HL-60 (cell line): ENCODE data around the gene FAM24B.

Experiments
- DNase-seq, 2 experiments: peaks; one replicate each; pipeline ENCODE4 v3.0.0-alpha.2; 2010 to 2020; ENCODE audit warnings: low read depth in 1 of 2, low spot score in 1 of 2
- H3K27ac ChIP-seq: fragments of 250-450 bp; sonication (Bioruptor Pico); replicated peaks from 2 replicates; pipeline ENCODE4 v1.5.1; 2020; ENCODE audit warnings: mild to moderate bottlenecking, moderate library complexity
- H3K27me3 ChIP-seq: fragments of 250-450 bp; sonication (Bioruptor Pico); 2 replicates; pipeline ENCODE4 v1.5.1; 2021; ENCODE audit warnings: mild to moderate bottlenecking, moderate library complexity; ENCODE audit not compliant: insufficient read depth, poor library complexity, severe bottlenecking
- H3K4me3 ChIP-seq: replicated peaks from 2 replicates; pipeline ENCODE4 v1.5.1; 2011; ENCODE audit warnings: mild to moderate bottlenecking, control low read depth, low read length; ENCODE audit not compliant: insufficient read depth
- GABPA ChIP-seq: IDR thresholded peaks from 2 replicates; pipeline ENCODE4 v1.6.1; 2012; ENCODE audit warnings: low read depth
- POLR2AphosphoS5 ChIP-seq: IDR thresholded peaks from 2 replicates; pipeline ENCODE4 v1.6.1; 2012; ENCODE audit warnings: low read depth
- SPI1 ChIP-seq: IDR thresholded peaks from 2 replicates; pipeline ENCODE4 v1.6.1; 2012; ENCODE audit warnings: low read depth, mild to moderate bottlenecking, borderline replicate concordance
- long read RNA-seq: library from polyadenylated mRNA; unstranded; transcript quantifications from one replicate; pipeline ENCODE4 v2.0.0, GENCODE V29; 2020
- TF ChIP-seq, protein P1 (sequence below): IDR thresholded peaks from 2 replicates; pipeline ENCODE4 v1.6.1; 2012; ENCODE audit warnings: low read depth; ENCODE audit not compliant: insufficient replicate concordance
- TF ChIP-seq, protein P2 (sequence below): IDR thresholded peaks from one replicate; pipeline ENCODE4 v1.5.1; 2011; ENCODE audit warnings: low read length, control low read depth, inconsistent platforms; ENCODE audit not compliant: insufficient read depth

FAM24B gene, protein sequence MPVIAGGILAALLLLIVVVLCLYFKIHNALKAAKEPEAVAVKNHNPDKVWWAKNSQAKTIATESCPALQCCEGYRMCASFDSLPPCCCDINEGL
- long read RNA-seq: 0 reads

DNA sequence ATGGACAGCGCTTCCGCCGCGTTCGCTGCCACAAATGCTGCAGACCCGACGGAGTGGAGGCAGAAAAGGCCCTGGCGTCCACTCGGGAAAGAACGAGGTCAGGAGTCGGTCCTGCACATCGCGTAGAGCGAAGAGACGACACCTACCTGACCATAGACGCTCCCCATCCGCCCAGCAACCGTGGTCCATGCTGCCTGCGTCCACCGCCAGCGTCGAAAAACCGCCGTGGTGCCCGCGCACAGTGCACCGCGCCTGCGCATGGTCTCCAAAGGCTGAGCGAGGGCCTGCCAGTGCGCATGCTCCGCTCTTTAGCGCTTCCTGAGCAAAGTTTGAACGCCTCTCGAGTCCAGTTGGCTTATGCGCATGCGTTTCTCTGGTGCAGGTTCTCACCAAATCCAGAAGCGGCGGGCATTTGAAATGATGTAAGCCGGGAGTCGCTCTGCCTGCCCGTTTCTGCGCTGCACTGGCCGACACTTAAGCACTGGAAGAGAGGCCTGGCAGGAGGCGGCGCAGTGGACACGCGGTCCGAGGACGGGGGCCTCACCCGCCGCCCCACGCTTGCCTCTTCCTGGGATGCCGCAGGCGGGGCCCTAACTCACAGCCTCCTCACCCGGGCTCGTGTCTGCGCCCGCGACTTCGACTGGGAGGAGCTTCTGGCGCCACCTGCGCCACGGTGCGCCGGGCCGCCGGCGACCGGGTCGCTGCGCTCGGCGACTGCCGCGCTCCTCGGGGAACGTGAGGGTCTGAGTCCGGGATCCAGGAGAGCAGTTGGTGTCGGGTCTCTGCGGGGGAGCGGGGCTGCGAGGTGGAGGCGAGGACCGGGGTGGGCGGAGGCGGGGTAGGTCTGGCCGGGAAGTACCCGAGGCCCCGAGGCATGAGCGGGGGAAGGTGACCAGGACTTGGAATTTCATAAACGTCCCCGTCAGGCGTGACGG, at the start of gene FAM24B:
TSS of gene FAM24B (minus strand) at position 243 of the 935 bp plus-strand sequence. CDS start 29,066 bp downstream, outside the sequence.
- TF ChIP-seq SPI1: no peak
- TF ChIP-seq POLR2AphosphoS5: no peak
- TF ChIP-seq, protein P1, sequence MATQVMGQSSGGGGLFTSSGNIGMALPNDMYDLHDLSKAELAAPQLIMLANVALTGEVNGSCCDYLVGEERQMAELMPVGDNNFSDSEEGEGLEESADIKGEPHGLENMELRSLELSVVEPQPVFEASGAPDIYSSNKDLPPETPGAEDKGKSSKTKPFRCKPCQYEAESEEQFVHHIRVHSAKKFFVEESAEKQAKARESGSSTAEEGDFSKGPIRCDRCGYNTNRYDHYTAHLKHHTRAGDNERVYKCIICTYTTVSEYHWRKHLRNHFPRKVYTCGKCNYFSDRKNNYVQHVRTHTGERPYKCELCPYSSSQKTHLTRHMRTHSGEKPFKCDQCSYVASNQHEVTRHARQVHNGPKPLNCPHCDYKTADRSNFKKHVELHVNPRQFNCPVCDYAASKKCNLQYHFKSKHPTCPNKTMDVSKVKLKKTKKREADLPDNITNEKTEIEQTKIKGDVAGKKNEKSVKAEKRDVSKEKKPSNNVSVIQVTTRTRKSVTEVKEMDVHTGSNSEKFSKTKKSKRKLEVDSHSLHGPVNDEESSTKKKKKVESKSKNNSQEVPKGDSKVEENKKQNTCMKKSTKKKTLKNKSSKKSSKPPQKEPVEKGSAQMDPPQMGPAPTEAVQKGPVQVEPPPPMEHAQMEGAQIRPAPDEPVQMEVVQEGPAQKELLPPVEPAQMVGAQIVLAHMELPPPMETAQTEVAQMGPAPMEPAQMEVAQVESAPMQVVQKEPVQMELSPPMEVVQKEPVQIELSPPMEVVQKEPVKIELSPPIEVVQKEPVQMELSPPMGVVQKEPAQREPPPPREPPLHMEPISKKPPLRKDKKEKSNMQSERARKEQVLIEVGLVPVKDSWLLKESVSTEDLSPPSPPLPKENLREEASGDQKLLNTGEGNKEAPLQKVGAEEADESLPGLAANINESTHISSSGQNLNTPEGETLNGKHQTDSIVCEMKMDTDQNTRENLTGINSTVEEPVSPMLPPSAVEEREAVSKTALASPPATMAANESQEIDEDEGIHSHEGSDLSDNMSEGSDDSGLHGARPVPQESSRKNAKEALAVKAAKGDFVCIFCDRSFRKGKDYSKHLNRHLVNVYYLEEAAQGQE: no peak
- no peak for TF ChIP-seq GABPA
- TF ChIP-seq, protein P2, sequence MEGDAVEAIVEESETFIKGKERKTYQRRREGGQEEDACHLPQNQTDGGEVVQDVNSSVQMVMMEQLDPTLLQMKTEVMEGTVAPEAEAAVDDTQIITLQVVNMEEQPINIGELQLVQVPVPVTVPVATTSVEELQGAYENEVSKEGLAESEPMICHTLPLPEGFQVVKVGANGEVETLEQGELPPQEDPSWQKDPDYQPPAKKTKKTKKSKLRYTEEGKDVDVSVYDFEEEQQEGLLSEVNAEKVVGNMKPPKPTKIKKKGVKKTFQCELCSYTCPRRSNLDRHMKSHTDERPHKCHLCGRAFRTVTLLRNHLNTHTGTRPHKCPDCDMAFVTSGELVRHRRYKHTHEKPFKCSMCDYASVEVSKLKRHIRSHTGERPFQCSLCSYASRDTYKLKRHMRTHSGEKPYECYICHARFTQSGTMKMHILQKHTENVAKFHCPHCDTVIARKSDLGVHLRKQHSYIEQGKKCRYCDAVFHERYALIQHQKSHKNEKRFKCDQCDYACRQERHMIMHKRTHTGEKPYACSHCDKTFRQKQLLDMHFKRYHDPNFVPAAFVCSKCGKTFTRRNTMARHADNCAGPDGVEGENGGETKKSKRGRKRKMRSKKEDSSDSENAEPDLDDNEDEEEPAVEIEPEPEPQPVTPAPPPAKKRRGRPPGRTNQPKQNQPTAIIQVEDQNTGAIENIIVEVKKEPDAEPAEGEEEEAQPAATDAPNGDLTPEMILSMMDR: no peak
- H3K27me3 ChIP-seq: peaks cover 15% of the 10 kb centered on the region
- no peak within 1 kb of the TSS for H3K27ac ChIP-seq
- peak in 1 of 2 experiments; percentile 14 for DNase-seq
- no peak within 1 kb of the TSS for H3K4me3 ChIP-seq

DNA sequence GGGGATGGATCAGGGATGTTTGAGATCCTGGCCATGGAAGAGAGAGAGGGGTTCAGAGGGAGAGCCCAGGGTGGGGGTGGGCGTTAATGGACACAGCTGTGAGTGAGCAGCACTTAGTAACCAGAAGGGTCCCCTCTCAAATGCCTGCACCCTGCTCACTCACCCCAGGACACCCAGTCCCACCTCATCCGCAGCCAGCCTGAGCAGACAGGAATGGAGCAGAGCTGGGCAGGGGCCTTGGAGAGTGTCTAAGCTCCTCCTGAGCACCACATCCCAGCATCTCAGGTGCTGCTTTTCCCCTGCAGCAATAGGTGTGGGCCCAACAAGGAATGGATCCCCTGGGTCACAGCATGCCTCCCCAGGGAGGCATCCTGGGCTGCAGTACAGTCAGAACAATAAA, 36.3 kb upstream of the FAM24B start:
- TF ChIP-seq, protein P2: no peak
- TF ChIP-seq POLR2AphosphoS5: no peak
- TF ChIP-seq SPI1: no peak
- TF ChIP-seq GABPA: no peak
- TF ChIP-seq, protein P1: no peak
- no peak overlapping the region for H3K4me3 ChIP-seq
- no peak overlapping the region for H3K27ac ChIP-seq
- no peaks in the 10 kb centered on the region for H3K27me3 ChIP-seq
- DNase-seq: no peak

DNA sequence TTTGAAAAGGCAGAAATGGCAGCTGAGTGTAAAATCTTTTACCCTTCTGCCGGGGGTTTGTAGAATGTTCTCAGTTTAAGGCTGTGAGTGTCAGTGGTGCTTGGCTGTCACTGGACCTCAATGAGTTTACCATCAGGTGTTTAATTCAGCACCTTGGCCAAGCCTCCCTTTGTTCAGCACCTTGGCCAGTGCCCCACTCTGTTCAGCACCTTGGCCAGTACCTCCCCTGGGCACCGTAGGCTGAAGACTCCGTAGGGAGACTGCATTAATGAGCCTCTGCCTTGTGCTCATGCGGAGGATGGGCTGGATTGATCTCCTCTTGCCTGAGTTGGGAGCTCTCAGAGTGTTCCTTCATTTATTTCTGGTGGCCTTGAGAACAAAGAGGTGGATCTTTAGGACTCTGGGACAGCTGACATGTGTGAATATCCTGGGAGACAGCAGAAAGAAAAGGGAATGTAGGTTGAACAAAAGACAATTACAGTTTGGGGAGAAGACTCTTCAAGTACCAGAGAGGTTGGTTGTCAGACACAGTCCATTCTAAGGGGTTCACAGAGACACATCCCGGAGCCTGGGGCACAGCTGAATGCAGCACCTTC, 32.6 kb upstream of the FAM24B start:
- TF ChIP-seq GABPA: no peak
- TF ChIP-seq, protein P2: no peak
- no peak for TF ChIP-seq SPI1
- TF ChIP-seq, protein P1: peak; percentile 100
- no peak for TF ChIP-seq POLR2AphosphoS5
- Histone ChIP-seq H3K27me3 (no peaks in the 10 kb centered on the region), H3K27ac (no peak overlapping the region), H3K4me3 (no peak overlapping the region)
- DNase-seq: peak; percentile 5 to 30
